ENCODE data around the gene IFNA5. TPM values are rescaled to one million over a fixed set of nuclear protein-coding genes. Genes with fewer than 3 reads are reported as not detected.

IFNA5 gene
- total and polyA plus RNA-seq, 2 of the 13 experiments (the other 11 are each of a cell fraction or from before 2014, with no cell fraction given) = not detected

DNA sequence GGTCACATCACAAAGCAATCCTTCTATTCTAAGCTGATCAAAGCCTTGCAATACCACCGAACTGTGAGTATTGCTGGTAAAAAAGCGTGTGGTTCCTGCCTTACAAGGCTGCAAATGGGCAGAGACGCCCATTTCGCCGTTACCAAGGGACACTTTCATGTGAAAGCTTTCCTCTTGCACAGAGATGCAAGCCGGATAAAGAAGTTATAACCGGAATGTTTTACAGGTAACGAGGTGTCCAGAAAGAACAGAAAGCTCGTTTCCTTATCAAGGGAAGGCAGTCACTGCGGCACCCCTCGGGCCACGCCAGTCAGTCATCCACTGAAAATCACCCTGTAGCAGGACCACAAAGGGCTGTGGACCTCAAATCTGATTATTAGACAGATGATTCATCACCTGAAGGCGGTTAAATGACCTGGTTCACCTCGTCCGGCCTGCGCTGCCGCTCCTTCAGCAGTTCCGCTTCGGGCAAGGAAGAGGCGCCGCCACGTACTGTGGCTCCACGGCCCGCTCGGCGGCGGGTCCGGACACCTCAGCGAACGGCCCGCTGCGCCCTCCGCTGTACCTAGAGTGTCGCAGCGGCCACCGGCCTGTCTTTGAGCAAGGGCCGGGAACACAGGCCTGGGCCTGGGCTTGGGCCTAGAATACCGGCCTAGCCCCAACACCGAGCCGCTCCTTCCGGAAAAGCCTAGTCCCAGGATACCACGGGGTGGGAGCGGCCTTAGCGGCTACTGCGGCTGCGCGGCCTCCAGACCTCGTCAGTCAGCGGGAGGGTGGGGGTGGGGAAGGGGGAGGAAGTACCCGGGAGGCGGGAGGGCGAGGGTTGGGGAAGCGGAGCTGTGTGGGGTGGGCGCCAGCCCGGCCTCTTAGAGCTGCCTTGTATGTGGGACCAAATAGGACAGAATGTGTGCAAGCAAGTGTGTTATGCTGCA lies 29.9 kb upstream of the IFNA5 start, which contains the start of gene KLHL9:
Gene KLHL9 (minus strand): TSS at position 704 of the 932 bp plus-strand sequence. CDS start 545 bp downstream, at position 159.
- peaks cover 35% of the 10 kb centered on the region for H3K79me2 ChIP-seq (ENCODE audit: insufficient read depth, low read length)
- peak within 1 kb of the TSS; percentile 100 for H2AFZ ChIP-seq (ENCODE audit: low read length)
- DNase-seq (ENCODE audit: low spot score) (peak; percentile 82), ATAC-seq (peak; percentile 98), FAIRE-seq (no peak)
- H3K36me3 ChIP-seq (replicated peaks in 1 of 2; ENCODE audit: control insufficient read depth in 1 of 2, insufficient read depth in 2 of 2, low read length in 2 of 2) = no peaks in the 10 kb centered on the region
- in situ Hi-C loops (cut with HindIII; ENCODE audit: extremely low pct_ligation_motif_present, low pct_unique_long_range_greater_than_20kb) = loop anchor here (10.0 kb wide), 1 partner anchor 460 kb away; no protein-coding TSS in a partner anchor
- H3K9ac ChIP-seq (ENCODE audit: insufficient read depth, low read depth, low read length) = peak within 1 kb of the TSS; percentile 100
- peak within 1 kb of the TSS; percentile 78 to 88 (median 86) for H3K4me3 ChIP-seq (replicated peaks in 1 of 3; ENCODE audit: insufficient read depth in 1 of 3, low read depth in 2 of 3, low read length in 3 of 3)
- no peaks in the 10 kb centered on the region for H3K9me3 ChIP-seq (ENCODE audit: low read length)
- intact Hi-C loops (cut with micrococcal nuclease; ENCODE audit: unreplicated experiment) = loop anchor here (1.0 to 10.0 kb wide), 2 partner anchors 57 to 670 kb away; partner anchors contain the start of gene CDKN2B
- peak within 1 kb of the TSS; percentile 98 for H3K4me2 ChIP-seq (ENCODE audit: low read depth, low read length)
- TSS peak; percentile 56 for BruUV-seq (replicated peaks)
- peak within 1 kb of the TSS; percentile 93 for H3K27ac ChIP-seq (ENCODE audit: extremely low read length, insufficient read depth, low read length)
- POLR2A ChIA-PET = interaction anchor here (0.9 to 1.2 kb wide), 6 partner anchors 8 to 100 kb away, joined by 3 to 7 read pairs (median 4); no protein-coding TSS in a partner anchor
- H4K20me1 ChIP-seq (ENCODE audit: insufficient read depth, low read length) = no peaks in the 10 kb centered on the region; the same call in 1 of the 2 replicates
- H3K4me1 ChIP-seq (ENCODE audit: insufficient read depth, low read length) = peaks cover 38% of the 10 kb centered on the region
- WGBS (ENCODE audit: low lambda C conversion rate) = 1% methylated on average over 31 of the region's 55 CpGs
- no peaks in the 10 kb centered on the region; a peak in 1 of 5 replicates for H3K27me3 ChIP-seq (ENCODE audit: control insufficient read depth in 1 of 2, insufficient read depth in 2 of 2, low read length in 2 of 2)
- CTCF ChIA-PET (ENCODE audit: low intra/inter-chr PET ratio, low total read pairs) = no interaction called here
- TF ChIP-seq IRF1 (CRISPR knock-in tag; IDR thresholded peaks at IDR 0.05; ENCODE audit: low read depth) (no peak), ERF (CRISPR knock-in tag; IDR thresholded peaks at IDR 0.05) (0 out of 2 replicates have a peak, but pooled peaks have one; percentile 76), SMARCC2 (IDR thresholded peaks at IDR 0.05) (no peak), NR2C2 (CRISPR knock-in tag; IDR thresholded peaks at IDR 0.05; ENCODE audit: borderline replicate concordance) (peak; percentile 41; the same call in 1 of the 2 replicates), XRCC5 (optimal IDR thresholded peaks at IDR 0.05; ENCODE audit: low read length) (no peak), ZSCAN29 (CRISPR knock-in tag; conservative IDR thresholded peaks at IDR 0.05) (no peak; the same call in 1 of the 2 replicates), ZNF205 (CRISPR knock-in tag; IDR thresholded peaks at IDR 0.05) (no peak), FOXP1 (IDR thresholded peaks at IDR 0.05) (no peak), FOXP1 (CRISPR knock-in tag; IDR thresholded peaks at IDR 0.05) (no peak), ZNF775 (CRISPR knock-in tag; IDR thresholded peaks at IDR 0.05; ENCODE audit: borderline replicate concordance) (no peak), PHF8 (CRISPR knock-in tag; IDR thresholded peaks at IDR 0.05) (peak; percentile 100), DNMT1 (CRISPR knock-in tag; IDR thresholded peaks at IDR 0.05) (no peak), ZNF607 (CRISPR knock-in tag; IDR thresholded peaks at IDR 0.05; ENCODE audit: borderline replicate concordance) (peak; percentile 86), ZNF121 (CRISPR knock-in tag; IDR thresholded peaks at IDR 0.05) (no peak), BCLAF1 (IDR thresholded peaks at IDR 0.05) (no peak), KDM5B (CRISPR knock-in tag; IDR thresholded peaks at IDR 0.05; ENCODE audit: borderline replicate concordance) (peak; percentile 89; the same call in 1 of the 2 replicates)
- TF ChIP-seq, protein P1, sequence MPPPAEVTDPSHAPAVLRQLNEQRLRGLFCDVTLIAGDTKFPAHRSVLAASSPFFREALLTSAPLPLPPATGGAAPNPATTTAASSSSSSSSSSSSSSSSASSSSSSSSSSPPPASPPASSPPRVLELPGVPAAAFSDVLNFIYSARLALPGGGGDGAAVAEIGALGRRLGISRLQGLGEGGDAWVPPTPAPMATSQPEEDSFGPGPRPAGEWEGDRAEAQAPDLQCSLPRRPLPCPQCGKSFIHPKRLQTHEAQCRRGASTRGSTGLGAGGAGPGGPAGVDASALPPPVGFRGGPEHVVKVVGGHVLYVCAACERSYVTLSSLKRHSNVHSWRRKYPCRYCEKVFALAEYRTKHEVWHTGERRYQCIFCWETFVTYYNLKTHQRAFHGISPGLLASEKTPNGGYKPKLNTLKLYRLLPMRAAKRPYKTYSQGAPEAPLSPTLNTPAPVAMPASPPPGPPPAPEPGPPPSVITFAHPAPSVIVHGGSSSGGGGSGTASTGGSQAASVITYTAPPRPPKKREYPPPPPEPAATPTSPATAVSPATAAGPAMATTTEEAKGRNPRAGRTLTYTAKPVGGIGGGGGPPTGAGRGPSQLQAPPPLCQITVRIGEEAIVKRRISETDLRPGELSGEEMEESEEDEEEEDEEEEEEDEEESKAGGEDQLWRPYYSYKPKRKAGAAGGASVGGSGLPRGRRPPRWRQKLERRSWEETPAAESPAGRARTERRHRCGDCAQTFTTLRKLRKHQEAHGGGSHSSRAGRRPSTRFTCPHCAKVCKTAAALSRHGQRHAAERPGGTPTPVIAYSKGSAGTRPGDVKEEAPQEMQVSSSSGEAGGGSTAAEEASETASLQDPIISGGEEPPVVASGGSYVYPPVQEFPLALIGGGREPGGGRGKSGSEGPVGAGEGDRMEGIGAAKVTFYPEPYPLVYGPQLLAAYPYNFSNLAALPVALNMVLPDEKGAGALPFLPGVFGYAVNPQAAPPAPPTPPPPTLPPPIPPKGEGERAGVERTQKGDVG (CRISPR knock-in tag; IDR thresholded peaks at IDR 0.05; ENCODE audit: borderline replicate concordance) = 0 out of 2 replicates have a peak, but pooled peaks have one; percentile 24

All from HepG2 (cell line).